Liver (tissue), 9 donors: ENCODE data around the gene CX3CL1. TPM values are rescaled to one million over a fixed set of nuclear protein-coding genes. Genes with fewer than 3 reads are reported as not detected.

Source experiments
- DNase-seq: peaks from one replicate; pipeline ENCODE4 v3.0.0-alpha.2; 2017; ENCODE audit warnings: low spot score
- H3K27ac ChIP-seq, 2 donors: one replicate each; pipeline ENCODE4 v1.7.0; 2013; ENCODE audit warnings: inconsistent platforms in 2 of 2, low read length in 2 of 2, control low read depth in 1 of 2, low read depth in 1 of 2, mild to moderate bottlenecking in 1 of 2
- H3K27me3 ChIP-seq, 4 donors: one replicate each; pipeline versions ENCODE4 v1.6.1 to v1.7.0; 2013; ENCODE audit warnings: low read length in 3 of 4, inconsistent platforms in 1 of 4, mild to moderate bottlenecking in 1 of 4, moderate library complexity in 1 of 4; ENCODE audit not compliant: control insufficient read depth in 4 of 4, insufficient read depth in 4 of 4
- H3K36me3 ChIP-seq, 4 donors: one replicate each; pipeline versions ENCODE4 v1.6.1 to v1.7.0; 2013; ENCODE audit warnings: low read length in 3 of 4, mild to moderate bottlenecking in 3 of 4, low read depth in 1 of 4, moderate library complexity in 1 of 4; ENCODE audit not compliant: control insufficient read depth in 4 of 4, insufficient read depth in 3 of 4
- H3K4me1 ChIP-seq, 4 donors: one replicate each; pipeline versions ENCODE4 v1.6.1 to v1.7.0; 2013; ENCODE audit warnings: low read length in 3 of 4, mild to moderate bottlenecking in 3 of 4, moderate library complexity in 1 of 4; ENCODE audit not compliant: control insufficient read depth in 4 of 4, insufficient read depth in 4 of 4
- H3K4me3 ChIP-seq, 3 donors: one replicate each; pipeline versions ENCODE4 v1.6.1 to v1.7.0; 2013; ENCODE audit warnings: low read length in 3 of 3, control low read depth in 1 of 3, low read depth in 1 of 3, mild to moderate bottlenecking in 1 of 3
- H3K9ac ChIP-seq, 2 donors: one replicate each; pipeline ENCODE4 v1.7.0; 2013; ENCODE audit warnings: low read length in 2 of 2, mild to moderate bottlenecking in 2 of 2, moderate library complexity in 2 of 2, control low read depth in 1 of 2, low read depth in 1 of 2
- H3K9me3 ChIP-seq, 4 donors: one replicate each; pipeline versions ENCODE4 v1.6.1 to v1.7.0; 2013; ENCODE audit warnings: low read length in 3 of 4; ENCODE audit not compliant: control insufficient read depth in 4 of 4
- FOXA1 ChIP-seq: IDR thresholded peaks from 2 replicates; pipeline ENCODE4 v1.6.1; 2016; ENCODE audit warnings: antibody characterized with exemption
- FOXA2 ChIP-seq: IDR thresholded peaks from 2 replicates; pipeline ENCODE4 v1.6.1; 2016; ENCODE audit warnings: antibody characterized with exemption
- GABPA ChIP-seq, 2 donors: IDR thresholded peaks in 1 of 2; conservative IDR thresholded peaks in 1 of 2; 2 replicates each; pipeline ENCODE4 v1.6.1; 2016; ENCODE audit warnings: antibody characterized with exemption in 2 of 2, mild to moderate bottlenecking in 1 of 2, moderate library complexity in 1 of 2
- HNF4A ChIP-seq, 2 donors: conservative IDR thresholded peaks; 2 replicates each; pipeline ENCODE4 v1.6.1; 2016; ENCODE audit warnings: antibody characterized with exemption in 2 of 2, mild to moderate bottlenecking in 2 of 2
- HNF4G ChIP-seq: IDR thresholded peaks from 2 replicates; pipeline ENCODE4 v1.6.1; 2016; ENCODE audit warnings: antibody characterized with exemption
- JUND ChIP-seq, 2 donors: IDR thresholded peaks; 2 replicates each; pipeline ENCODE4 v1.6.1; 2016; ENCODE audit warnings: antibody characterized with exemption in 2 of 2
- NR2F2 ChIP-seq: IDR thresholded peaks from 2 replicates; pipeline ENCODE4 v1.6.1; 2016; ENCODE audit warnings: antibody characterized with exemption
- RAD21 ChIP-seq, 2 donors: IDR thresholded peaks; 2 replicates each; pipeline ENCODE4 v1.6.1; 2016; ENCODE audit warnings: antibody characterized with exemption in 2 of 2, mild to moderate bottlenecking in 2 of 2
- SP1 ChIP-seq: IDR thresholded peaks from 2 replicates; pipeline ENCODE4 v1.6.1; 2018; ENCODE audit warnings: antibody characterized with exemption, mild to moderate bottlenecking
- TAF1 ChIP-seq: conservative IDR thresholded peaks from 2 replicates; pipeline ENCODE4 v1.6.1; 2016; ENCODE audit warnings: antibody characterized with exemption, mild to moderate bottlenecking
- YY1 ChIP-seq: IDR thresholded peaks from 2 replicates; pipeline ENCODE4 v1.6.1; 2016; ENCODE audit warnings: antibody characterized with exemption, mild to moderate bottlenecking
- WGBS: extraction: QIAGEN DNeasy Blood & Tissue Kit; methylation state at CpG from one replicate; pipeline ENCODE4 v1.1.7; 2013; 5-methylcytosine and 5-hydroxymethylcytosine counted together
- polyA plus RNA-seq, 2 donors: library from polyadenylated mRNA; stranded (reverse) in 1 of 2; unstranded in 1 of 2; fragments of 200-250 nt in 1 of 2; fragments of >200 nt in 1 of 2; fragmentation: Nextera tagmentation in 1 of 2; extraction: Ambion mirVana in 1 of 2; gene quantifications; one replicate each; pipeline versions ENCODE4 v1.2.1 to v1.2.3, GENCODE V29; 2013 to 2015
- total RNA-seq, 2 donors: library from RNA; depleted of rRNA; stranded (reverse); fragments of >200 nt; gene quantifications; one replicate each; pipeline ENCODE4 v1.2.3, GENCODE V29; 2014
- TF ChIP-seq, protein P1 (sequence below): IDR thresholded peaks from 2 replicates; pipeline ENCODE4 v1.6.1; 2016; ENCODE audit warnings: antibody characterized with exemption
- TF ChIP-seq, protein P2 (sequence below): IDR thresholded peaks from 2 replicates; pipeline ENCODE4 v1.6.1; 2016; ENCODE audit warnings: antibody characterized with exemption, mild to moderate bottlenecking
- TF ChIP-seq, protein P3 (sequence below): fragments of 150-350 bp; IDR thresholded peaks from 2 replicates; pipeline ENCODE4 v1.5.1; 2017; ENCODE audit warnings: improper control_type of control experiment, low read depth, low read length; ENCODE audit not compliant: missing input control
- donor health status: healthy.
- donor health status: healthy.
- donor health status: healthy.
- donor health status: healthy.
- donor health status: healthy.

CX3CL1 gene
- total and polyA plus RNA-seq, 4 donors, result 2.5 to 5.9 (median 5.1) TPM

DNA sequence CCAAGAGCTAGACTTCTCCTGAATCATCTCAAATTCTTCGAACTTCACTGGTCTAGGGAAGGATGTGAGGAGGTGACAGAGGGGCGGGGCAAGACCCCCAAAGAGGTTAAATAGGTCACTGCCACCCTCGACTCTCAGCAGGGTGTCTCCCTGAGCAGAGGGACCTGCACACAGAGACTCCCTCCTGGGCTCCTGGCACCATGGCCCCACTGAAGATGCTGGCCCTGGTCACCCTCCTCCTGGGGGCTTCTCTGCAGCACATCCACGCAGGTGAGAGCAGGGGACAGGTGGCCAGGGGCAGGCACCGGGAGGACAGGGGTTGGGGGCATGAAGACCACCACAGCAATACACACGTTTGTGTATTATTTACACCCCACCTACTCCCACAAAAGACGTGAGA, 41.4 kb downstream of the CX3CL1 start:
- no peak for DNase-seq
- Histone ChIP-seq H3K36me3 (no peaks in the 10 kb centered on the region), H3K4me3 (no peak overlapping the region), H3K27me3 (no peaks in the 10 kb centered on the region), H3K9ac (no peak overlapping the region), H3K27ac (no peak overlapping the region), H3K4me1 (peaks cover 6 to 22% (median 15%) of the 10 kb centered on the region in 4 donors), H3K9me3 (no peaks in the 10 kb centered on the region)
- TF ChIP-seq FOXA2, result no peak
- TF ChIP-seq HNF4A (conservative IDR thresholded peaks at IDR 0.05), result no peak
- no peak for TF ChIP-seq TAF1
- TF ChIP-seq HNF4G, result no peak
- TF ChIP-seq FOXA1, result no peak
- no peak for TF ChIP-seq RAD21 (IDR thresholded peaks at IDR 0.05)
- TF ChIP-seq, protein P1, sequence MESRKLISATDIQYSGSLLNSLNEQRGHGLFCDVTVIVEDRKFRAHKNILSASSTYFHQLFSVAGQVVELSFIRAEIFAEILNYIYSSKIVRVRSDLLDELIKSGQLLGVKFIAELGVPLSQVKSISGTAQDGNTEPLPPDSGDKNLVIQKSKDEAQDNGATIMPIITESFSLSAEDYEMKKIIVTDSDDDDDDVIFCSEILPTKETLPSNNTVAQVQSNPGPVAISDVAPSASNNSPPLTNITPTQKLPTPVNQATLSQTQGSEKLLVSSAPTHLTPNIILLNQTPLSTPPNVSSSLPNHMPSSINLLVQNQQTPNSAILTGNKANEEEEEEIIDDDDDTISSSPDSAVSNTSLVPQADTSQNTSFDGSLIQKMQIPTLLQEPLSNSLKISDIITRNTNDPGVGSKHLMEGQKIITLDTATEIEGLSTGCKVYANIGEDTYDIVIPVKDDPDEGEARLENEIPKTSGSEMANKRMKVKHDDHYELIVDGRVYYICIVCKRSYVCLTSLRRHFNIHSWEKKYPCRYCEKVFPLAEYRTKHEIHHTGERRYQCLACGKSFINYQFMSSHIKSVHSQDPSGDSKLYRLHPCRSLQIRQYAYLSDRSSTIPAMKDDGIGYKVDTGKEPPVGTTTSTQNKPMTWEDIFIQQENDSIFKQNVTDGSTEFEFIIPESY, result no peak
- TF ChIP-seq NR2F2, result no peak
- TF ChIP-seq, protein P2, sequence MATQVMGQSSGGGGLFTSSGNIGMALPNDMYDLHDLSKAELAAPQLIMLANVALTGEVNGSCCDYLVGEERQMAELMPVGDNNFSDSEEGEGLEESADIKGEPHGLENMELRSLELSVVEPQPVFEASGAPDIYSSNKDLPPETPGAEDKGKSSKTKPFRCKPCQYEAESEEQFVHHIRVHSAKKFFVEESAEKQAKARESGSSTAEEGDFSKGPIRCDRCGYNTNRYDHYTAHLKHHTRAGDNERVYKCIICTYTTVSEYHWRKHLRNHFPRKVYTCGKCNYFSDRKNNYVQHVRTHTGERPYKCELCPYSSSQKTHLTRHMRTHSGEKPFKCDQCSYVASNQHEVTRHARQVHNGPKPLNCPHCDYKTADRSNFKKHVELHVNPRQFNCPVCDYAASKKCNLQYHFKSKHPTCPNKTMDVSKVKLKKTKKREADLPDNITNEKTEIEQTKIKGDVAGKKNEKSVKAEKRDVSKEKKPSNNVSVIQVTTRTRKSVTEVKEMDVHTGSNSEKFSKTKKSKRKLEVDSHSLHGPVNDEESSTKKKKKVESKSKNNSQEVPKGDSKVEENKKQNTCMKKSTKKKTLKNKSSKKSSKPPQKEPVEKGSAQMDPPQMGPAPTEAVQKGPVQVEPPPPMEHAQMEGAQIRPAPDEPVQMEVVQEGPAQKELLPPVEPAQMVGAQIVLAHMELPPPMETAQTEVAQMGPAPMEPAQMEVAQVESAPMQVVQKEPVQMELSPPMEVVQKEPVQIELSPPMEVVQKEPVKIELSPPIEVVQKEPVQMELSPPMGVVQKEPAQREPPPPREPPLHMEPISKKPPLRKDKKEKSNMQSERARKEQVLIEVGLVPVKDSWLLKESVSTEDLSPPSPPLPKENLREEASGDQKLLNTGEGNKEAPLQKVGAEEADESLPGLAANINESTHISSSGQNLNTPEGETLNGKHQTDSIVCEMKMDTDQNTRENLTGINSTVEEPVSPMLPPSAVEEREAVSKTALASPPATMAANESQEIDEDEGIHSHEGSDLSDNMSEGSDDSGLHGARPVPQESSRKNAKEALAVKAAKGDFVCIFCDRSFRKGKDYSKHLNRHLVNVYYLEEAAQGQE, result no peak
- TF ChIP-seq, protein P3, sequence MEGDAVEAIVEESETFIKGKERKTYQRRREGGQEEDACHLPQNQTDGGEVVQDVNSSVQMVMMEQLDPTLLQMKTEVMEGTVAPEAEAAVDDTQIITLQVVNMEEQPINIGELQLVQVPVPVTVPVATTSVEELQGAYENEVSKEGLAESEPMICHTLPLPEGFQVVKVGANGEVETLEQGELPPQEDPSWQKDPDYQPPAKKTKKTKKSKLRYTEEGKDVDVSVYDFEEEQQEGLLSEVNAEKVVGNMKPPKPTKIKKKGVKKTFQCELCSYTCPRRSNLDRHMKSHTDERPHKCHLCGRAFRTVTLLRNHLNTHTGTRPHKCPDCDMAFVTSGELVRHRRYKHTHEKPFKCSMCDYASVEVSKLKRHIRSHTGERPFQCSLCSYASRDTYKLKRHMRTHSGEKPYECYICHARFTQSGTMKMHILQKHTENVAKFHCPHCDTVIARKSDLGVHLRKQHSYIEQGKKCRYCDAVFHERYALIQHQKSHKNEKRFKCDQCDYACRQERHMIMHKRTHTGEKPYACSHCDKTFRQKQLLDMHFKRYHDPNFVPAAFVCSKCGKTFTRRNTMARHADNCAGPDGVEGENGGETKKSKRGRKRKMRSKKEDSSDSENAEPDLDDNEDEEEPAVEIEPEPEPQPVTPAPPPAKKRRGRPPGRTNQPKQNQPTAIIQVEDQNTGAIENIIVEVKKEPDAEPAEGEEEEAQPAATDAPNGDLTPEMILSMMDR, result no peak
- 63% methylated on average over 7 of the region's 7 CpGs for WGBS

DNA sequence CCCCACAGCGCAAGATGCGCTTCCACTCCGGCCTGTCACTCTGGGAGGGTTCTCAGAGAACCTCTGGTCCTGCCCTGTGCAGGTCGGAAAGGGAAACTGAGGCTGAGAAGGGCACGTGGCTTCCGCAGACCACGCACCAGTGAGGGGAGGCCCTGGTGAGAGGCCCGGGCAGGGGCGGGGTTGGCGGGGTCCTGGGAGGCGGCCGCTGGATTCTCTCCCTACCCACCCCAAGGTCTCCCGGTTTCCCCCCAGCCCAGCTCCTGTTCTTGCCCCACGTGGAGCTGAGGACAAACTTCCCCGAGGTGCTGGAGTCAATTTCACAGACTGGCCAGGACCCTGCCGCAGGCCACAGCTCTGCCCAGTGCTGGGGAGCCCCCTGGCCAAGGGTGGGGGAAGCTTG, 43.8 kb downstream of the CX3CL1 start:
- DNase-seq, result no peak
- Histone ChIP-seq H3K9ac (peak overlapping the region in 1 of 2 donors; percentile 16), H3K4me1 (peaks cover 6 to 27% (median 18%) of the 10 kb centered on the region in 4 donors), H3K27ac (no peak overlapping the region), H3K27me3 (no peaks in the 10 kb centered on the region), H3K9me3 (no peaks in the 10 kb centered on the region), H3K4me3 (no peak overlapping the region), H3K36me3 (no peaks in the 10 kb centered on the region)
- TF ChIP-seq HNF4G (no peak), FOXA1 (no peak), GABPA (IDR thresholded peaks at IDR 0.05 in 1 of 2, conservative IDR thresholded peaks at IDR 0.05 in 1 of 2) (no peak), TAF1 (no peak), YY1 (no peak), NR2F2 (no peak), SP1 (no peak), HNF4A (conservative IDR thresholded peaks at IDR 0.05) (no peak), FOXA2 (no peak), JUND (IDR thresholded peaks at IDR 0.05) (no peak)
- TF ChIP-seq, protein P1, result no peak
- WGBS, result 92% methylated on average over 16 of the region's 16 CpGs
